Measurements from ENCODE around the gene ABHD12B. TPM values are rescaled to one million over a fixed set of nuclear protein-coding genes. Genes with fewer than 3 reads are reported as not detected.
A peak's percentile ranks its signal among the peaks of the same experiment; 100 is the strongest.

Gene ABHD12B, protein sequence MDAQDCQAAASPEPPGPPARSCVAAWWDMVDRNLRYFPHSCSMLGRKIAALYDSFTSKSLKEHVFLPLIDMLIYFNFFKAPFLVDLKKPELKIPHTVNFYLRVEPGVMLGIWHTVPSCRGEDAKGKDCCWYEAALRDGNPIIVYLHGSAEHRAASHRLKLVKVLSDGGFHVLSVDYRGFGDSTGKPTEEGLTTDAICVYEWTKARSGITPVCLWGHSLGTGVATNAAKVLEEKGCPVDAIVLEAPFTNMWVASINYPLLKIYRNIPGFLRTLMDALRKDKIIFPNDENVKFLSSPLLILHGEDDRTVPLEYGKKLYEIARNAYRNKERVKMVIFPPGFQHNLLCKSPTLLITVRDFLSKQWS
- not detected for total RNA-seq

DNA sequence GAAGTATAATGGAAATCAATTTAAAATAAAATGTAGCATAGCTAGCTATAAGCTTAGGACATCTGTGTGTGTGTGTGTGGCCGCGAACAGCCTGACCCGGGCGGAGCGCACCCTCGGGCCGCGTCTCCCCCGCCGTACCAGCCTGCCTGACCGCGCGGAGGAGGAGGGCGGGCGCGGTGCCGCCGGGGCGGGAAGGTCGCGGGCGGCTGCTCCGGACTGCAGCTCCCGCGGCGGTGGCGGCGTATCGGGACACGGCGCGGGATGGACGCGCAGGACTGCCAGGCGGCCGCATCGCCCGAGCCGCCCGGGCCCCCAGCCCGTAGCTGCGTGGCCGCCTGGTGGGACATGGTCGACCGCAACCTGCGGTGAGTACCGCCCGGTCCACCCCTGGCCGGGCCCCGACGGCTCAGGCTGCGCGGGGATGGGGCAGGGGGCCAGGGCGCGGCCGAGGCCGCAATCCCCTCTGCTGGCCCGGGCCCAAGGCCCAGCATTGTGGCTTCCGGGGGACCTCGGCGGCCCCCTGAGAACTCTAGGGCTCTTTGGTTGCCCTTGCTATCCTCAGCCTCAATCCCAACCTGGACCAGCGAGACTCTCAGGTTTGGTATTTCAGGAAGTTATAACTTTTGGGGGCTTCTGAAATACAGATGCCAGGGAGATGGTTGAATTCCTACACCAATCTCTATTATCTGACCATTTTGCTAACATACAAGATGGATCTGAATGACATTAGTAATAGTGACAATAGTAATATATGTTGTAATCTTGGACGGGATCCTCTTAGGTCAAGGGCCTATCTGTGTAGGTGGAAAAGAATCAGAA, at the start of gene ABHD12B:
TSS of gene ABHD12B (plus strand) at position 140 of the 819 bp plus-strand sequence. CDS start at position 262, 122 bp downstream.
- Mint-ChIP-seq H3K4me3 (no peak within 1 kb of the TSS), H3K4me1 (peaks cover 39% of the 10 kb centered on the region), H3K27me3 (peaks cover 83% of the 10 kb centered on the region), H3K27ac (no peak within 1 kb of the TSS), H3K9me3 (ENCODE audit: low read depth) (no peaks in the 10 kb centered on the region), H3K36me3 (no peaks in the 10 kb centered on the region)
- ATAC-seq, result no peak
- no peak for DNase-seq
- CTCF ChIA-PET, result interaction anchor here (2.2 kb wide), 1 partner anchor 11 kb away, joined by 6 read pairs; no protein-coding TSS in a partner anchor

DNA sequence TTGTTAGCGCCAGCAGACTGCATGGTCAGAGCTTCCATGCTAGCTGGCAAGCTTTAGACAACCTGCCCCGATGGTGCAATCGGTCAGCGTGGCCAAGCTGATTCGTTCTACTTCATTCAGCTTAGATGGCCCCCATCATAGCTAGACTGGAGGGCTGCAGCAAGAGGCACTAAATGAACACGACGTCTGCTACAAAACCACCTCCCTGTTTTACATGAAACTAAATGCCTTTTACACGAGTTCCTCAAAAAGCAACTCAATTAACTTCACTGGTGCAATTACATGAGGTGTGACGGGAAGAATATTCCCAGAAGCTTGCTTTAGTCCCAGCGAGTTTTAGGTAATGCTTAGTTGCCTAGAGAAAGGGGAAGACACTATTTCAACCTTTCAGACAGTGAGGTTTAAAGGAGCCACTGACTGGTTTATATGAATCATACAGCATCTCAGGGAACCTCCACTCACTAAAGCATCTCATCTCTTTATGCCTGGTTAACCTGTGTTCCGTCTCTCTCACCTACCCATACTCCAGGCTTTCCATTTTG, 49.3 kb upstream of the ABHD12B start:
- peak overlapping the region; percentile 88 for H3K27ac Mint-ChIP-seq
- peaks cover 73% of the 10 kb centered on the region for H3K4me1 Mint-ChIP-seq
- H3K27me3 Mint-ChIP-seq, result no peaks in the 10 kb centered on the region
- H3K36me3 Mint-ChIP-seq, result peaks cover 34% of the 10 kb centered on the region
- CTCF ChIA-PET, result interaction anchor here (0.8 to 4.6 kb wide), 4 partner anchors 8 to 45 kb away, joined by 3 to 30 read pairs (median 8); no protein-coding TSS in a partner anchor
- H3K4me3 Mint-ChIP-seq, result peak overlapping the region; percentile 68
- peak; percentile 64 for ATAC-seq
- H3K9me3 Mint-ChIP-seq (ENCODE audit: low read depth), result peaks cover 3% of the 10 kb centered on the region
- peak; percentile 50 for DNase-seq

DNA sequence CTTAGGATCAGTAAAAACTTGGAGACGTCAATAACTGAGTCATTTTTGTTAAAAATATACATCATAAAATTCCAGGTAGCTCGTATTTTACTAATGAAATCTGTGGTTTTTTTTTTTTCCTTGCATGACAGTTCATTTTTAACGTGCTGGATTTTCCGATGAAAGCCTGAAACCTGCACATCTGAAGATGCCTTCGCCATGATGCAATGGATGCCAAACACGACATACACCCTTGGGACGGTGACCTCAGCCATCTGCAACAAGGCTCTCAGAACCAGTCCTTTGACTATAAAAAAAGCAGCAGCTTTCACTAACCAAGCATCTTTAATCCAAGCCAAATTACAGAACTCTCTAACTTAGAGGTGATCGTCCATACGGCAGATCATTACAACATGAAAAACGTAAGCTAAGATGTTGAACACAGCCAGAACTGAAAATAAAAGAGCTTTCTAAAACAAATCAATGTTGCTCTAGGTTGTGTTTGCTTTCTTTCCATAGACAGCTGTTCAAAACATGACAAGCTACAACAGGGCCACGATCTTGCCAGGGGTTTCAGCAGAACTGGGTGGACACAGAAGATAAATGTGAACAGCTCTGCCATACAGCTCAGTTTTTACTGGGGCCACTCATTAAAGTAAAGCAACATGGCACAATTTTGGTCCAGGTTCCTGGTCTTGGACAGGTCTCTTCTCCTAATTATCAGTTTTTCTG, 48.6 kb upstream of the ABHD12B start:
- no peak for DNase-seq
- Mint-ChIP-seq H3K27me3 (no peaks in the 10 kb centered on the region), H3K36me3 (peaks cover 33% of the 10 kb centered on the region), H3K4me1 (peaks cover 75% of the 10 kb centered on the region), H3K27ac (peak overlapping the region; percentile 88), H3K9me3 (ENCODE audit: low read depth) (peaks cover 3% of the 10 kb centered on the region), H3K4me3 (peak overlapping the region; percentile 68)
- ATAC-seq, result peak; percentile 12
- CTCF ChIA-PET, result interaction anchor here (0.7 to 4.6 kb wide), 4 partner anchors 8 to 61 kb away, joined by 3 to 30 read pairs (median 3); no protein-coding TSS in a partner anchor

DNA sequence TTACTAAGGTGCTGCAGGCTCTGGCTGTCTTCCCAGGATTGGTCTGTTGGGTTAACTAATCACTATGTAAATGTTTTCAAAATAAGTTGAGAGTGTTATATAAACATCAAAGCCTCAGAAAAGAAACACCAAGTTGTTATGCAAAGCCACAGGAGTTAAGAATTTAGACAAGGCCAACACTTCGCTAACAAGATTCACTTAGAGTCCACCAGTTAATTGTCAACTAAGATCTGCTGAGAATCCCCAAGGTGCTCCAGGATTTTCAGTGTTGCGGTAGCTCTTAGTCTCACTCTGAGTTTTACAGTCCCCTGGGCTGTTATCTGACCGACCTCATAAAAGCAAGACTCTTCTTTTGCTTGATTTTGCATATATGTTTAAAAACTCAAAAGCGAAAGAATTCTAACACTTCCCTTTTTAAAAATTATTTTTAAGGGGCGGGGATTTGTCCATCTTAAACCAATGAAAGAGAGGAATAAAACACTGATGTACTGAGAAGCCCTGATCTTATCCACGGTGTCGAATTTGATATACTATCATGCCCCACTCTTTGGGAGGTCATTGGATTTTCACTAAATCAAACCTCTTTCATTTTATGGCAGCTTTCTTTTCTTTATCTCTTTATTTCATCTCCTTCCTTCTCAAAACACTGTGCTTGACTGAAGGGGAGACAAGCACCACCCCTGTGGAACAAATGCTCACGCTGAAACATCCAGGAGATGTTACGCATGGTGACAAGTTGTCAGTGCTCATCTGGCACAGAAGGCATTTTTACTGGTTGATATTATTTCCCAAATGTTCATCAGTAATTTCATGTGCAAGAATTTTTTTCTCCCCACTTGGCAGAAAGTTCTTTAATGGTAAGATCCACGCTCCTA, 47.9 kb upstream of the ABHD12B start:
- Mint-ChIP-seq H3K4me3 (peak overlapping the region; percentile 68), H3K9me3 (ENCODE audit: low read depth) (peaks cover 3% of the 10 kb centered on the region), H3K27me3 (no peaks in the 10 kb centered on the region), H3K27ac (peak overlapping the region; percentile 88), H3K4me1 (peaks cover 83% of the 10 kb centered on the region), H3K36me3 (peaks cover 30% of the 10 kb centered on the region)
- CTCF ChIA-PET, result interaction anchor here (0.7 to 4.6 kb wide), 3 partner anchors 9 to 61 kb away, joined by 3 to 30 read pairs (median 3); no protein-coding TSS in a partner anchor
- DNase-seq (no peak), ATAC-seq (no peak)

DNA sequence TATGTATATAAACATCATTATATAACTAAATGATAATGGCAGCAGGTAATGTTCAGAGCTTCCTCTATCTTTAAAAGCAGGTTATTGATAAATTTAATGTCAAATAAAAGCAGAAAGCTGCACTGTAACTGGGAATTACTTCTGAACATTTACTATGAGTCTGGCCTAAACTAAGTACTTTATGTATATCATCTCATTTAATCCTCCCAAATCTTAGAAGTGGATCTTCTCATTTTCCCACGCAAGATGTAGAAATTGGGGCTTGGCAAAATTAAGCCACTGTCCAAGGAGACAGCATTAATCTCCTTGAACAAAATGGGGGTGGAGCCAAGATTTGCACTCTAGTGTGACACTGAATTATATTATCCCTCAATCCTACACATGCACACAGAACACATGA, 46.5 kb upstream of the ABHD12B start:
- Mint-ChIP-seq H3K36me3 (peaks cover 26% of the 10 kb centered on the region), H3K9me3 (ENCODE audit: low read depth) (no peaks in the 10 kb centered on the region), H3K4me1 (peaks cover 81% of the 10 kb centered on the region), H3K27me3 (no peaks in the 10 kb centered on the region), H3K4me3 (no peak overlapping the region), H3K27ac (no peak overlapping the region)
- ATAC-seq (no peak), DNase-seq (no peak)
- CTCF ChIA-PET, result interaction anchor here (1.0 kb wide), 1 partner anchor 10 kb away, joined by 3 read pairs; no protein-coding TSS in a partner anchor

DNA sequence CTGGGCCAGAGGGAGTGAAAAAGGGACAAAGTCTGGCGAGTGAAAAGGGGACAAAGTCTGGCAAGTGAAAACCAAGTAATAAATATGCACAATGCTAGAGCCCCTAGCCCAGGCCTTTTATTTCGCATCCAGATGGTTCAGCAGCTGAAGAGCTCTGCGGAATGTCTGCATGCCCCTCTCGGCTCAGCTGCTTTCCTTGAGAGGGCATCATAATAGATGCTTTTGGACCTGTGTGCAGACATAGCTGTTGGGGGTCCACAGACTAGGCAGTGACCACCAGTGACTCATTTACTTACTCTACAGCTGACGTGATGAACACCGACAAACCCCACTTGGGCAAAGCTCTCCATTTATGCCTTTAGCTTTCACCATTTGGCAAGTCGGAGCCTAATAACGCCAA, 45.2 kb upstream of the ABHD12B start:
- H3K36me3 Mint-ChIP-seq, result peaks cover 17% of the 10 kb centered on the region
- no peak overlapping the region for H3K4me3 Mint-ChIP-seq
- H3K4me1 Mint-ChIP-seq, result peaks cover 71% of the 10 kb centered on the region
- H3K27ac Mint-ChIP-seq, result no peak overlapping the region
- DNase-seq, result no peak
- no peak for ATAC-seq
- H3K27me3 Mint-ChIP-seq, result no peaks in the 10 kb centered on the region
- CTCF ChIA-PET, result interaction anchor here (1.1 to 4.4 kb wide), 5 partner anchors 29 to 284 kb away, joined by 3 to 36 read pairs (median 4); no protein-coding TSS in a partner anchor
- H3K9me3 Mint-ChIP-seq (ENCODE audit: low read depth), result no peaks in the 10 kb centered on the region

DNA sequence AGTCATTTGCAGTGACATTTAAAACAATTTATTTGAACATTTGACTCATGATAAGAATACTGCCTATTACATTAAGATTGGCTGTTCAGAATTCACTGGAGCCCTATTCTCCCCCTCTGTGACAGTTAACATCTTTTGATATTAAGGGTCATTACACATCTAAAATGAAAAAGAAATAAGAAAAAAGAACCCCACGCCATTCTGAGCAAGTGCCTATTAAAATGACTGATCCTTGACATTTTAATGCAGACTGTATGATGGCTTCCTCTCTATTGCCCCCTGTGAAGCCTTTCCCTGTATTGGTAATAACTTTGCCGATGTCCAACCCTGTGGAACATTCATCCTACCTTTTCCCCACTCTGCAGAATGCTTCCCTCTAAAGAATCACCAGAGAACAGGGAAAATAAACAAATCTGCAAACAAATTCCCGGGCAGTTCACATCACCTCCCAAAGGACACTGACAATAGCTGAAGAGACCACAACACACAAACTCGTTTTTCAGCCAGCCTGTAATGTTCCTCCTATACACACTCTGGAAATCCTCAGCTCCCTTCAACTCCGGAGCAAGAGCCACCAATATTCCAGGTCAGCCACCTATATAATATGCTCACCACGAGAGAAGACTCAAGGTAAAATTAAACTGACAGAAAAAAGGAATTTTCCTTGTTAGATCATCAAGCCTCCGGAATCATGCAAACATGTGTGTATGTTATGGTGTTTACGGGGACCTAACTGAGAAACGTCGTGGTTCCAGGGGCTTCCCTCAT, 42.9 kb upstream of the ABHD12B start:
- Mint-ChIP-seq H3K9me3 (ENCODE audit: low read depth) (no peaks in the 10 kb centered on the region), H3K36me3 (peaks cover 18% of the 10 kb centered on the region), H3K4me1 (peaks cover 56% of the 10 kb centered on the region), H3K27me3 (peaks cover 6% of the 10 kb centered on the region), H3K27ac (peak overlapping the region; percentile 61), H3K4me3 (peak overlapping the region; percentile 87)
- CTCF ChIA-PET, result interaction anchor here (0.8 to 4.4 kb wide), 10 partner anchors 8 to 55 kb away, joined by 3 to 36 read pairs (median 5); no protein-coding TSS in a partner anchor
- DNase-seq (no peak), ATAC-seq (no peak)

DNA sequence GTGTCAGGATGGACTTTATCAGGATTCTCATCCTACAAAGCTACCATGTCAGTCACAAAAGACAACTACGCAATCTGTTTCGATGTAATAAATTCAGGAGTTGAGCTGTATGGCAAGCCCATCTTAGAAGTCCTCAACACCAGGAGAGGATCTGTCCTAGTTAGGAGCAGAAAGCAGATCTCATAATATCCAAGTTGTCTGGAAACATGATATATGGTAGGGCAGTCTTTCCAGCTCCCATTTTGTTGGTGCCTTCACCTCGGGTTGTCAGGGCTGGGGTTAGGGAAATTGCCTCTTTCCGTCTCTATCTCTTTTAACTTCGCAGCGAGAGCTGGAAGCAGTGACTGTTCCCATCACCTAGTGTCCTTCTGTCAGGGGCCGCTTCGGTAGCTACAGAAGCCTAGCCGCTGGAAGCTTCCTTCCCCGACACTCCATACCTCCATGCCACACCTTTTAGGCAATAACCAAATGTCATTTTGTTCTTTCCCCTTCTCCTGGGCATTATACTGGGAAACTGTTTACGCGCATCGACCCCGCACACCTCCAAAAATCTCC, 42.3 kb upstream of the ABHD12B start:
- ATAC-seq (no peak), DNase-seq (no peak)
- Mint-ChIP-seq H3K4me3 (peak overlapping the region; percentile 87), H3K4me1 (peaks cover 52% of the 10 kb centered on the region), H3K27me3 (peaks cover 6% of the 10 kb centered on the region), H3K27ac (peak overlapping the region; percentile 76), H3K9me3 (ENCODE audit: low read depth) (no peaks in the 10 kb centered on the region), H3K36me3 (peaks cover 18% of the 10 kb centered on the region)
- CTCF ChIA-PET, result interaction anchor here (0.8 to 4.4 kb wide), 11 partner anchors 9 to 508 kb away, joined by 3 to 36 read pairs (median 5); no protein-coding TSS in a partner anchor

DNA sequence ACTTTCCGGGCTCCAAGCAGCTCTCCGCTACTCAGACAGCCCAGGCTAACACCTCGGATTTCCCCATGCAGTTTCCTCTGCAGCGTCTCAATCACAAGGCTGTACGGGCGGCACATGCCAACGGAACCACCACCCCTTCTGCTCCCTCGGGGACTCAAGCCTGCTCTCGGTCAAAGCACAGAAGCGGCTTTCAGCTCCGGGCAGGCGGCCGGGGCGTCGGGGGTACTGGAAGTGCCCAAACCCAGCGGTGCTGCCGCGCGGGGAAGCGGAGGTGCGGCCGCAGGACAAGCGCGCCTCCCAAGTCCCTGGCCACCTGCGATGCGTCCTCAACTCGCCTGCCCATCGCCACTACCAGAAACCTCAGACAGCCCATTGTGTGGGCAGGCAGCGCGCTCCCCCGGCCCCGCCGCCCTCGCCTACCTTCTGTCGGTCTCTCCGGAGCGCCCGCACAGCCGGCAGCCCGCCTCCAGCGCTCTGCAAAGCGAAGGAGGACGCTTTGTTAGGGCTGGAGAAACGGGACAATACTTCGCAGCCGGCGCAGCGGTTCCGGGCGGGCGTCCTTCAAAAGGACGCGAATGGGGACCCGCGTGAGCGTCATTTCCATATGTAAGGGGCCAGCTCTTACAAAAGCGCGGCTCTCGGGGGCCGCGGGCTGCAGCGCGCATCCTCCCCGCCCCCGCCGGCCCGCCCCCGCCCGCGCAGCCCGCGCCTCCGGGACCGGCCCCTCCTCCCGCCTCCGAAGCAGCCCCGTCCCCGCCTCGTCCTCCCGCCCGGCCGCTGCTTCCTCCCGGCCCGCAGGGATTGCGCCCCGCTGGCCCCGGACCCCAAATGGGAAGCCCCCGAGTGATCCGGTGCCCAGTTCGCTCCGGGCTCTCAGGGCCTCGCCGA, 41.6 kb upstream of the ABHD12B start:
- CTCF ChIA-PET, result interaction anchor here (0.5 to 4.4 kb wide), 11 partner anchors 9 to 509 kb away, joined by 3 to 36 read pairs (median 5); no protein-coding TSS in a partner anchor
- Mint-ChIP-seq H3K9me3 (ENCODE audit: low read depth) (no peaks in the 10 kb centered on the region), H3K27ac (peak overlapping the region; percentile 76), H3K27me3 (peaks cover 6% of the 10 kb centered on the region), H3K36me3 (peaks cover 18% of the 10 kb centered on the region), H3K4me1 (peaks cover 52% of the 10 kb centered on the region), H3K4me3 (peak overlapping the region; percentile 87)
- ATAC-seq, result peak; percentile 60
- DNase-seq, result peak; percentile 76

DNA sequence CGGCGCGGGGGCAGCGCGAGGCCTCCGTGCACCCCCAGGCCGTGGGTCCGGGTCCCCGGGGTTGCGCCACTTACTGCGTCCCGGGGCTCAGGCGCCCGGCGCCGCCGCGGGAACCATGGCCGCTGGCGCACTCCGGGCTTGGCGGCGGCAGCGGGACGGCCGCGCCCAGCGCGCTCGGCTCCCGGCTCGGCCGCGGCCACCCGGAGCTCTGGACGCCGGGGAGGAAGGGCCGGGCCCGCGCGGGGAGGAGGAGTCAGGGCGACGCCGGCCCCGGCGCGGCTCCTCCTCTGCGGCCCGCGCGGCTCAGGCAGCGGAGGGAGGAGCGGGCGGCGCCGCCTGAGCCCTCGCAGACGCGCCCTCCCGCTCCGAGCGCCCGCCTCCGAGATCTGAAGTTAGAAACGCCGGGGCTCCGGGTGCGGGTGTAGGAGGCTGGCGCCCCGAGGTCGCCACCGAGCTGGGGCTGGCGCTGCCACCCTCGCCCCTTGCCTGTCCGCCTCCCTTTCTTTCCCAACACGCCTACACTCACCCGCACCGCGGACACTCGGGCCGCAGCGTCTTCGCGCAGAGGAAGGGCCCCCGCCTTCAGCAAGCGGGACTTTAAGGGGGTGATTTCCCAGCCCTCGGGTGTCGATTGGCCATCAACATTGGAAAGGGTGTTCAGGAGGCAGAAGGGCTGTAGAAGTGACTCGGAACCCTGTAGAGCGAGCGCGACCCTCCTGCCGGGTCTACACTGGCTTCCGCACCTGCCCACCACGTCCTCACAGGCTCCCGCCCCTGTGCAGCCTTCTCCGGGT, 40.7 kb upstream of the ABHD12B start, which contains the start of gene NIN:
TSS of gene NIN (minus strand) at position 231 of the 794 bp plus-strand sequence. CDS start 9,106 bp downstream, outside the sequence.
- ATAC-seq, result peak; percentile 93
- Mint-ChIP-seq H3K27ac (peak within 1 kb of the TSS; percentile 84), H3K9me3 (ENCODE audit: low read depth) (no peaks in the 10 kb centered on the region), H3K4me3 (peak within 1 kb of the TSS; percentile 87), H3K36me3 (peaks cover 16% of the 10 kb centered on the region), H3K4me1 (peaks cover 52% of the 10 kb centered on the region), H3K27me3 (peaks cover 6% of the 10 kb centered on the region)
- CTCF ChIA-PET, result interaction anchor here (0.5 to 2.6 kb wide), 6 partner anchors 28 to 510 kb away, joined by 3 to 7 read pairs (median 4); no protein-coding TSS in a partner anchor
- peak; percentile 79 for DNase-seq
